Stimulated activated CD4-positive, alpha-beta T cell treated with anti-CD3 and anti-CD28 coated beads, TNF-alpha, amount 100 ng/mL, for 48 hours (primary cell): ENCODE results near the gene PLCB2.

Source experiments
- DNase-seq, 3 donors: peaks; one replicate each; pipeline ENCODE4 v3.0.0-alpha.2; 2020; ENCODE audit warnings: low read depth in 3 of 3

Gene PLCB2, protein sequence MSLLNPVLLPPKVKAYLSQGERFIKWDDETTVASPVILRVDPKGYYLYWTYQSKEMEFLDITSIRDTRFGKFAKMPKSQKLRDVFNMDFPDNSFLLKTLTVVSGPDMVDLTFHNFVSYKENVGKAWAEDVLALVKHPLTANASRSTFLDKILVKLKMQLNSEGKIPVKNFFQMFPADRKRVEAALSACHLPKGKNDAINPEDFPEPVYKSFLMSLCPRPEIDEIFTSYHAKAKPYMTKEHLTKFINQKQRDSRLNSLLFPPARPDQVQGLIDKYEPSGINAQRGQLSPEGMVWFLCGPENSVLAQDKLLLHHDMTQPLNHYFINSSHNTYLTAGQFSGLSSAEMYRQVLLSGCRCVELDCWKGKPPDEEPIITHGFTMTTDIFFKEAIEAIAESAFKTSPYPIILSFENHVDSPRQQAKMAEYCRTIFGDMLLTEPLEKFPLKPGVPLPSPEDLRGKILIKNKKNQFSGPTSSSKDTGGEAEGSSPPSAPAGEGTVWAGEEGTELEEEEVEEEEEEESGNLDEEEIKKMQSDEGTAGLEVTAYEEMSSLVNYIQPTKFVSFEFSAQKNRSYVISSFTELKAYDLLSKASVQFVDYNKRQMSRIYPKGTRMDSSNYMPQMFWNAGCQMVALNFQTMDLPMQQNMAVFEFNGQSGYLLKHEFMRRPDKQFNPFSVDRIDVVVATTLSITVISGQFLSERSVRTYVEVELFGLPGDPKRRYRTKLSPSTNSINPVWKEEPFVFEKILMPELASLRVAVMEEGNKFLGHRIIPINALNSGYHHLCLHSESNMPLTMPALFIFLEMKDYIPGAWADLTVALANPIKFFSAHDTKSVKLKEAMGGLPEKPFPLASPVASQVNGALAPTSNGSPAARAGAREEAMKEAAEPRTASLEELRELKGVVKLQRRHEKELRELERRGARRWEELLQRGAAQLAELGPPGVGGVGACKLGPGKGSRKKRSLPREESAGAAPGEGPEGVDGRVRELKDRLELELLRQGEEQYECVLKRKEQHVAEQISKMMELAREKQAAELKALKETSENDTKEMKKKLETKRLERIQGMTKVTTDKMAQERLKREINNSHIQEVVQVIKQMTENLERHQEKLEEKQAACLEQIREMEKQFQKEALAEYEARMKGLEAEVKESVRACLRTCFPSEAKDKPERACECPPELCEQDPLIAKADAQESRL

DNA sequence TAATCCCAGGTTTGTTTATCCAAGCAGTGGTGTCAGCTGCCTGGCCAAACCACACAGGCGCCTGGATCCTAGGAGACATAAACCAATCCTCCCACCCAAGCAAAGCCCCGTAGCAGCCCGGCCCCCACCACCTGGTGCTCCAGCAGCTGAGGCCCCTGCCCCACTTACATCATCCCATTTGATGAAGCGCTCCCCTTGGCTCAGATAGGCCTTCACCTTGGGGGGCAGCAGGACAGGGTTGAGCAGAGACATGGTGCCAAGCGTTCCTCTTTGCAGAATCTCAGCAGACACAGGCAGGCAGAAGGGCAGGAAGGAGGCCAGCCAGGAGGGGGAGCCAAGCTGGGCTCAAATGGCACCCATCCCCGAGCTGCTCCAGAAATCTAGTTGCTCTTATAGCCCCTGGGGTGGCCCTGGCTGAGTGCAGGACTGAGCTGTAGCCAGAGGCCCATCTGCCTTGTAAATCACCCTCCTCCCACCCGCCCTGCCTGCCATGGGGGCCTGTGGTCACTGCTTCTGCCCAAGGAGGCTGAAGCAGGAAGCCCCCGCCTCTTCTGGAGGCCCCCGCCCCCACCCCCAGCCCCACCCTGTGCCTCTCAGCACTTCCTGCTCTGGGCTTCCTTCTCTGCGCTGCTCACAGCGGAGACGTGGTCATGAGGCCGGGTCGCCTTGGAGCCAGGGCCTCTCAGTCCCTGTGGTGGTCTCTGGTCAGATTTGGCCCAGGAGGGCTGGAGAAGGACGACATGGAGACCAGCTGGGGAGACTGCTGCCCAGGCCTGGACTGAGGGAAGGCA lies at the start of gene PLCB2:
Gene PLCB2 (minus strand): TSS at position 515 of the 791 bp plus-strand sequence. CDS start 263 bp downstream, at position 252.
- DNase-seq, result peak in 2 of 3 donors; percentile 37 to 62

DNA sequence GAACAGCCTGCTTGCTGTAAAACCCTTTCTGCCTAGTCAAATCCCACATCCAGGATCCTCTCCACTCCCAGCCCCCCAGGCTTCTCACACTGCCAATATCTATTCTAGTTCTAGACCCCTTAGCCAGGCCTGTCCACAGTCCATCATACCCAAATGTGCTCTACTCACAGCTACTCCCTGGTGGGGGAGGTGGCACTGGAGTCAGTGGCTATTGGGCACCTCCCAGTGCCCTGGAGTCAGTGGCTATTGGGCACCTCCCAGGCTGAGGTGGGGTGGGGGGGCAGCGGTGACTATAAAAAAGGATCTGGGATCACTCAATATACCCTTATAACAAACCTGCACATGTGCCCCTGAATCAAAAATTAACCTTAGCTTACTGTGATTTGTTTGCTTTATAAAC lies 49.5 kb upstream of the PLCB2 start:
- DNase-seq, result no peak

DNA sequence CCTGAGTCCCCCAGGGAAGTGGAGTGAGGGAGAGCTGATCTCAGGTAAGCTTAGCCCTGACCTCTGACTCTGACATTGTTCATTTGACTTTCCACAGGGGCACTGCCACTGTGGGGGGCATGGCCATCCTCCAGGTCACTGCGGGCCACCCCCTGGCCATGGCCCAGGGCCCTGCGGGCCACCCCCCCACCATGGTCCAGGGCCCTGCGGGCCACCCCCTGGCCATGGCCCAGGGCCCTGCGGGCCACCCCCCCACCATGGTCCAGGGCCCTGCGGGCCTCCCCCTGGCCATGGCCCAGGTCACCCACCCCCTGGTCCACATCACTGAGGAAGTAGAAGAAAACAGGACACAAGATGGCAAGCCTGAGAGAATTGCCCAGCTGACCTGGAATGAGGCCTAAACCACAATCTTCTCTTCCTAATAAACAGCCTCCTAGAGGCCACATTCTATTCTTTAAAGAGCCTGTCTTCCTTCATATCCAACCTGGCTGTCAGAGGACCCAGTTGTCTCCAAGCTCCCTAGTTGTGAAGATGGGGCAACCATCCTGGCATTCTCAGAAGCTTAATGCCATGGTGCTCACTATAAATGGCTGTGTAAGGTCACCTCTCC lies 48.3 kb upstream of the PLCB2 start:
- no peak for DNase-seq

DNA sequence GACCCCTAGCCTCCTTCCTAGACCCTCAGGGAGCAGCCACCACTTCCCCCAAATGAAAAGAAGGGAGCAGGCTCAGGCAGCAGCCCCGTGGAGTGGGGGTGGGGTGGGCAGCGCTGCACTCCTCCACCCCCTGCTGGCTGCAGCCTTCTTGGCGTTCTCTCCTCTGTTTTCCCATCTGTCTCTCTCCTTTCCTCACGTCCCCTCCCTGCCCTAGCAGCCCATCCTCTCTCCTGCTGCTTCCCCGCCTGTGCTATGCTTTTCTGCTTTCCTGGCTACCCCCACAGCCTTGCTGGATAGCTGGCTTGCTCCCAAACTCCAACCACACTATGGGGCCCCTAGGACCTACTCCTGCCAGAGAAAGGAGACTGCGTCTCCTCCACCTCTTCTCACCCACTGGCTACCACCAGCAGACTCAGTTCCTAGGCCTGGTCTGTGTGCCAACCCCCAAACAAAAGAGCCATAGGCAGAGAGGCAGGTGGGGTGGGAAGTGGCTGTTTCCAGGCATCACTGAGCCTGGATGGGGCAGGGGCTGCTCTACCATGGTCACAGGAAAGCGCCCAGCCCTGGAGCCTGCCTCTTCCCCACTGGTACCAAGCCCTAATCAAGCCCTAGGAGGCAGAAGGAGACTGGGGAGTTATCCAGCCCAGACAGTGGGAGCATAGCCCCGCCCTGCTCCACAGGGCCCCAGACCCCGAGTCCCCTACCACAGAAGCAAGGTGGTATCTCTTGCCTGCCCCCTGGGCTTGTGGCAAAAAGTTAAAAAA lies 46.9 kb upstream of the PLCB2 start:
- DNase-seq, result no peak

DNA sequence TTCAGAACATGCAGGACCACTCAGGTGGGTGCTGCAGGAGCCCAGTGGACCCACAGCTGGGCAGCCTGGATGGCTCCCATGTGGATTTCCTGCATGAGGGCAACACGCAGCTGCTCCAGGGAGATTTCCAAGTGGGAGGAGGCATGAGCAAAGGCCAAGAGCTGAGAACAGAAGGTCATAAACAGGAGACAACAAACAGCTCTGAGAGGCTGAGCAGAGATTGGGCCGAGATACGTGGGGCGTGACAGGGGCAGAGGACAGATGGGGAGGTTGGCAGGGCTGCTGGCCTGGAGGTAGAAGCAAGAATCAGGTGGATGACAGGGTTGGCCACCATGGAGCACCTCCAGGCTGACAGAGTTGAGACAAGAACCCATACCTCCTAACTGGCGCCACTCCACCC lies 46.0 kb upstream of the PLCB2 start:
- DNase-seq, result no peak

DNA sequence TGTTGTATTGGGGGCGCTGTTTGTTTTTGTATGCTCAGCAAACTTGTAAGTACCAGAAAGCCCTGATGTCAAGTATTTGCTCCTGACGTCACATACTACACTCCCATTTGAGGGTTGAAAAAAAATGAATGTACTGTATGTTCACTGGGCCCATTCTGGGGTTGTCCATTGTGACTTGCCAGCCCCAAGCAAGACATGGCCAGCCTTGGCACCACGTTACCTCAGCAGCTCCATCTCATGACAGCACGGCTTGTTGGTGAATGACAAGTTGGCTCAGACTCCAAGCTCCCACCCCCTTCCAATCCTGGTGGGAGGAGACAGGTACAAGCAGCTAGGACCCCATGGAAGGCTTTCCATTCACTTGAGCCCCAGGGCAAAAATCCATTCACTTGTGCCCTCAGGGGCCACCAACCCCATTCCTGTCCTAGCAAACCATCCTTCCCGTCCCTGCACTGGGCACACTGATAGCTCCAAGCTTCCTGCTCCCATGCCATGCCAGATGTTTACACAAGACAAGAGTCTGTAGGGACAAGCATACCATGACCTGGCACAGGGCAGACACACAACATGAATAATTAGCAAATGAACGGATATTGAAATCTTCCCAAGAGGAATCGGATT lies 44.7 kb upstream of the PLCB2 start:
- DNase-seq, result no peak

DNA sequence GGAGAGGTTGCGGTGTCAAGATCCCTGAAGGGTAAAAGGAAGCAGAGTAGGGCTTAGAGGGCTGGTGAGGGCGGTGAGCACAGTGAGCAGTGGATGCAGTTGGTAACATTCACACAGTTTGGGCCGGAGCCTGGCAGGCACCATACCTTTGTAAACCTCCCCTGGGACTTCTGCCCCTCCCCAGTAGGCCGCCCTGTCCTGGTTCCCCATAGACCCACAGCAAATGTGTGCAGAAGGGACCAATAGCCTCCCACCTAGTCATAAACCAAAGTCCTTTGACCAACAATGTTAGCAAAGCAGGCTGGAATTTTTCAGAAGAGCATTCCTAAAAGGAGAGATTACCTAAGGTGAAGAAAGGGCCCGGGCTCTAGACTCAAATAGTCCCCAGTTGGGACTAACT lies 41.4 kb upstream of the PLCB2 start:
- DNase-seq, result no peak

DNA sequence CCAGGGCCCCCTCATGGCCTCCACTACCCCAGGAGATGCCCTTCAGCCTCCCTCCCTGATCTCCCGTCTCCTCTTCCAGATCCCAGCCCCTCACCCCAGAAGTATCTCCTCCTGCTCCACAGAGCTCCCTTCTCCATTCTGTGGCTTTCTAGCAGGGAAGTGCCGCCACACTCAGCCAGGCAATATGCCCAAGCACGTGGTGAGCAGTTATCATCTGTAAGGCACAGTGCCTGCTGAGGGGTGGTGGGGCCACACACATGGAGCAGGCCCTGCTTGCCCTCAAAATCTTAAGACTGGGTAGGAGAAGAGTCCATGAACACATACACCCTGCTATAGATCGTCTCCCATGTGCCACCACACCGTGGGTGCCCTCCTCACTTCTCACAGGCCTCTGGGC lies 40.7 kb upstream of the PLCB2 start:
- DNase-seq, result no peak

DNA sequence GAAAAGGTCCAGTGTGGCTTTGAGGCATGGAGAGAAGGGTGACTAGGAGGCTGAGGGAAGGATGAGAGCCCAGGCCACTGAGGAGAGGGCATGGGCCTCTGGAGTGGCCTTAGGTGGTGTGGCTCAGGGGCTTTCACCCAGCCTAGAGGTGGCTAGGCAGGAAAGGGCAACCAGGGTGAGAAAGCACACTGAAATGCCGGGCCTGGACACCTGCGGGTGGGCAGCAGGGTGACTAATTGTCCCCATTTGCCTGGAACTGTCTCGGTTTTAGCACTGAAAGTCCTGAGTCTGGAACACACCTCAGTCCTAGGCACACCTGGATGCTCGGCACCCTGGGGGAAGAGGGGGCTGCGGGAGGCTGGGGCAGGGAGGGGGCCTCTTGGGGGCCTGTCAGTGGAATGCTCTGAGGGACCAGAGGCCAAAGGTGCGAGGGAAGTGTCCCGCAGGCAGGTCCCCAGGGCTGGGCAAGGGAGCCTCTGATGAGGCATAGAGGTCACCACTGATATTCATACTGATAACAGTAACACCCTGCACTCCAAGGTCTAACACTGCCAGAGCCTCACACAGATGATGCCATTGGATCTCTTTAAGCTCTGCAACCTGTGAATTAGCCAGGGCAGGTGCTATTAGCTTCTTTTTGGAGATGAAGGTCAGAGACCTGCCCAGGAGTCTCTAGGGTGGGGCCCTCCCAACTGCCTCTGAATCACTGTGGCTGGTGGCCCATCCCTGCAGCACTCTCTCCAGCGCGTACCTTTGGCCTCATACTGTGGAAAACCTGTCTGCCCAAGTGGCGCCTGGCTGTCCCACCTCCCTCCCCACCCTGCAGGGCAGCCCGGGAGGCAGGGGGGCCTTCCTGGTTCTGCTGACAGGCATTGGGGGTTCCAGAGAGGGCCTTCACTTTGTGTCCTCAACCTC lies 40.1 kb upstream of the PLCB2 start:
- no peak for DNase-seq

DNA sequence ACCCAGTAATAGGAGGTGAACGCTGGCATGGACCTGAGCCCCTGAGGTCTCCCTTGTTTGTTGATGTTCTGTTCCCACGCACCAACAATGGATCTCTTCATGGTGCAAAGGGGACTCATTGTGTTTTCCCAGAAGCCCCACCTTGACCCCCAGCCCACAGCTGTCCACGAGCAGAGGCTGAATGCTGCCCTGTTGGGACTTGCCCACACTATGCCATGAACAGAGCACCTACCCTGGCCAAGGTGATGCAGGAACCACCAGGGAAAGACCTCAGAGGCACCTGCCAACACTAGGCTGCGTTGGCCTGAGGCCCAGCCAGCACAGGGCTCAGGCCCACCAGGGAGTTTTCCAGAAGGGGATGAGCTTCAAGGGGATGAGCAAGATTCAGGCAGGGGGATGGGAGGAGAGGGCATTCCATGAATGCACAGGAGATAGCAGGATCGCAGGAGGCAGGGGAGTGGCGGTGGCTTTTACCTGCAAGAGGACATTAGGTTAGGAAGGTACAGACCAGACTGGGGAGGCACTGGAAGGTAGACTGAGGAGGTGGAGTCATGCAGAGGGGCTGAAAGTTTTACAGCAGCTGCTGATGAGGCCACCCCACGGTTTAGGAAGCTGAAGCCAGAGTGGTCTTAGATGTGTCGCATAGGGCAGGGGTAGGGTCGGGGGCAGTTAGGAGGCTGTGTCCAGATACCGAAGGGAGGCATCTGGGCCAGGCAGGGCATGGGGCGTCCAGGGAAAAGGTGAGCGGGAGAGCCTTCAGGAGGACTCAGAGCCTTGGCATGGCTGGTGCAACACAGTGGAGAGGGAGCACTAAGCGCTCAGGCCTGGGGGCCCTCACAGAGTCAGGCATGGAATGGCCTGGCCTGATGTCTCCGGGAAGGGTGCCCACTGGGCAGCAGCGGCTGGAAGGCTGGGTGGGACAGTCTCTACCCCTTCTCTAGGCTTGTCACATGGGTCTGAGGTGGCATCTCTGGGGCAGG lies 39.1 kb upstream of the PLCB2 start:
- DNase-seq, result no peak

DNA sequence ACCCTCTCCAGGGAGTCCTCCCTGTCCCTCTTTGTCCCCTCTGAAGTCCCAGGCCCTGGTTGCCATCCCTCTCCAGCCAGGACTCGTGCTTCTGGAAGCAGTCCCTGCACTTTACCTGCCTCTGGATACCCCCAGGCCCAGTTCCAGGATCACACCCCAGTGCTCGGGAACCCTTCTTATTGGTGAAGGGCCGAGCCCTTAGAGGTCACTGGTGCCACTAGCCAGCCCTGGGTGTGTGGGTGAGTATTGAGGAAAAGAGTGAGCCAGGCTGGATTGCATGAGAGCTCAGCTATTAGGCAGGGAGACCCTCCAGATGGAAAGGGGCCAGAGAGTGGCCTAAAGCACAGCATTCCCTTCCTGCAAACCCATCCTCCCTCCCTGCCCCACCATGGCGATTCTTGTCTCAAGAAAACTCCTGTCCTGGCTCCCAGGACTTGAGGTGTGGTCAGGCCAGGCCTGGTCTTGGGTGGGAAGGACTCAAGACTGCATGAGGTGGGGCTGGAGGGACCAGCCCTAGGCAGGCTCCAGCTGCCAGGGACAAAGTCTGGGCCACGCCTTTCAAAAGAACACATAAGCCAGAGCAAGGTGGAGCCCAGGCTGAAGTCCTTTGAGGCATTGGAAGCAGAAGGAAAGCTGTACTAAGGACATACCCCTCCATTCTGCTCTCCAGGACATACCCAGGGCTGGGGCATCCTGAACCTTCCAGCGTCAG lies 38.3 kb upstream of the PLCB2 start:
- no peak for DNase-seq

DNA sequence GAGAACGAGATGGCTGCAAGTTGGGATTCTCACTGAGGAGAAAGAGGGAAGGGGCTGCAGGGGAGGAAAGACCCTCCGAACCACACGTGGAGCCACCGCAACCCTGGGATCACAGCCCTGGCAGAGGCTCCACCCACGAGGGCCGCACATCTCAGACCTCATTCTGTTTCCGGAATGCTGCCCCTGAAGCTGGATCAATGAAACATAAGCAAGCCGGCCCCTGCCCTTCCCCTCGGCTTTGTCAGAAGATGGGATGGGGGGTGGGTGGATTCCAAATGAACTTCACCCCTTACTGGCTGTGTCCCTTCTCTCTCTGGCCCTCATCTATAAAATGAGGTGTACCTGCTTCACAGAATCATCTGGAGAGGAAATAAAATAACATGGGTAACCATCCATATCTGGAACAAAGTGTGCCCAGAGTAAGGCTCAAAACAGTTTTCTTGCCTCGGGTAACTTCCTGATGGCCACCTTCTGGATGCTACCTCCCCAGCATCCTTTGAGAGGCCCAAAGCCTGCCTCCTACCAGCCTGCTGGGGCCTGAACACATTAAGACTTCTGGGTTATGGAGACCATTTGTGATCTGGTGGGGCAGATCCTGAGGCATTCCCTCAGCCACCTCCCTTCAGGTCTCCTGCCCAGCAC lies 37.6 kb upstream of the PLCB2 start:
- DNase-seq, result no peak

DNA sequence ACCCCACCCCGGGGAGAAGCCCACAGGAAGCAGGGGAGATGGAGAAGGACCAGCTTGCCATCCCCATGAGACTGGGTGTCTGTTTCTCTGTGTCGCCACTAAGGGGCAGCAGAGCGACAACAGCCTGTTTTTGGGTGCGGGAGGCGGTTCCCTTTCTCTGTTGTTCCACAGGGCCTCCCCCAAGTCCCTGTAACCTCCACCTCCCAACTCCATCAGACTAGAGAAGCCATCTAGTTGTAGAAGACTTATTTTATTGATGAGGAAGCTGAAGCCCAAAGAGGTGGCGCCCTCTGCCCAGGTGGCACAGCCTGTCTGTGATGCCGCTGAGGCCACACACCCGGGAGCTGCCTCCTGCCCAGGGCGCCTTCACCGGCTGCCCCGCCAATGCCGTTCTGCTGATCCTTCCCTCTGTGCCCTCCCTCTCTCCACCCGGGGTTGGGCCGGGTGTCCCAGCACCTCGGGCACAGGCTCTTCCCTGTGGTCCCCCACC lies 36.9 kb upstream of the PLCB2 start:
- peak; percentile 44 to 67 (median 47) for DNase-seq

DNA sequence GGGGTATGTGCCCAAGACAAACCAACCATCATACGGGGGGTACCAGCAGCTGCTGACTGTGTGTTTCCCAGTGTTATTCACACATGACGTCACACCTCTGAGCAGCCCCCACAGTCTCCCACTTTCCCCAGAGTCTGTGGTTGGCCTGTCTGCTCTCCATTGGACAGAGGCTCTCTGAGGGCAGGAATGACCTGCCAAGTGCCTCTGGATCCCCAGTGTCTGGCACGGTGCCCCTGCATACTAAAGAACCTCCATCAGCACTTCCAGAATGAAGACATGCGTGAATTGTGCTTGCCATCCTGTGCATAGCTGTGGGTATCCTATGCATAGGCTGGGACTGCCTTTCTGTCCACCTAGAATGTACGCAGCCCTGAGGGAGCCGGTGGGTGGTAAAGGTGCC lies 36.5 kb upstream of the PLCB2 start:
- no peak for DNase-seq

DNA sequence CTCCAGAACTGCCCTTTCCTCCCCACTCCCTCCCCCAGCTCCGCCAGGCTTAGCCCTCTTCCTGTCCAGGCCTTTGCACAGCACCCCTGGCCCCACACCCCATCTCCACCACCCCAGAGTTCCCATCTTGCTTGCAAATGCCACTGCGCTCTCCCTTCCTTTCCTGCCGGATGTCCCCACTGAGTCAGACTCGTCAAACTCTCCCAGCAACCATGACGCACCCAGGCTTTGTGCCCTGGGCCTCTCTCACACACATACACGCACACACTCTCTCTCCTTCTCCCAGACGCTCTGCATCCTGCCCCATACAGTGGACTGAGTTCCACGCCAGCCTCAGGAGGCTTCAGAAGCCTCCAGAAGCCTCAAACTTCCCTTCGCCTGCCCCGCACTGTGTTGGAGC lies 35.8 kb upstream of the PLCB2 start:
- DNase-seq, result no peak
